ENCODE results near the gene RCBTB2.

DNA sequence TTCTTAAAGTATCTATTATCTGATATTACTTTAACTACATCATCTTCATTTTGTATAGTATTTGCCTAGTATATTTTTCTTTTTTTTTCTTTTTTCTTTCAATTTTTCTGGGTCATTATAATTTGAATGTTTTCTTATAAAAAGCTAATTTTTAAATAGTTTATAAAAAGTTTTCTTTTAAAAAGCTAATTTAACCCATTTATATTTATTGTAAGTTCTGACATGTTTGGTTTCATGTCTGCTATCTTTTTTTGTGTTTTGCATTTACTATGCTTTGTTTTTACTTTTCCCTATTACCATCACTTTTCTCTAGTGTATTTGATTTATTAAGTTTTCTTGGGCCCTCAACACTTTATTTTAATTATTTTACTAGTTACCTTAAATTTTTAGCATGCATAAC is 22.6 kb upstream of the RCBTB2 start:
- TF ChIP-seq EGR1 (IDR thresholded peaks at IDR 0.05; ENCODE audit: low read depth in 2 of 2), result no peak
- TF ChIP-seq TAF1 (conservative IDR thresholded peaks at IDR 0.05), result no peak
- TF ChIP-seq, protein P1, sequence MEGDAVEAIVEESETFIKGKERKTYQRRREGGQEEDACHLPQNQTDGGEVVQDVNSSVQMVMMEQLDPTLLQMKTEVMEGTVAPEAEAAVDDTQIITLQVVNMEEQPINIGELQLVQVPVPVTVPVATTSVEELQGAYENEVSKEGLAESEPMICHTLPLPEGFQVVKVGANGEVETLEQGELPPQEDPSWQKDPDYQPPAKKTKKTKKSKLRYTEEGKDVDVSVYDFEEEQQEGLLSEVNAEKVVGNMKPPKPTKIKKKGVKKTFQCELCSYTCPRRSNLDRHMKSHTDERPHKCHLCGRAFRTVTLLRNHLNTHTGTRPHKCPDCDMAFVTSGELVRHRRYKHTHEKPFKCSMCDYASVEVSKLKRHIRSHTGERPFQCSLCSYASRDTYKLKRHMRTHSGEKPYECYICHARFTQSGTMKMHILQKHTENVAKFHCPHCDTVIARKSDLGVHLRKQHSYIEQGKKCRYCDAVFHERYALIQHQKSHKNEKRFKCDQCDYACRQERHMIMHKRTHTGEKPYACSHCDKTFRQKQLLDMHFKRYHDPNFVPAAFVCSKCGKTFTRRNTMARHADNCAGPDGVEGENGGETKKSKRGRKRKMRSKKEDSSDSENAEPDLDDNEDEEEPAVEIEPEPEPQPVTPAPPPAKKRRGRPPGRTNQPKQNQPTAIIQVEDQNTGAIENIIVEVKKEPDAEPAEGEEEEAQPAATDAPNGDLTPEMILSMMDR (IDR thresholded peaks at IDR 0.05; ENCODE audit: low read depth, low read length, missing input control), result no peak
- TF ChIP-seq ATF3 (IDR thresholded peaks at IDR 0.05), result no peak
